NCI-H2107 treated with DMSO at 0.1 percent for 48 hours (cell line): Measurements from ENCODE around the gene LTBP2.

Experiments used
- DNase-seq: peaks from one replicate; lab custom pipeline; 2025; ENCODE audit not compliant: unreplicated experiment; lab: John Stamatoyannopoulos, UW

The LTBP2 gene

GRCh38 chr14:74493343-74494261, 118.4 kb downstream of the LTBP2 start, which contains the start of gene ISCA2:
Gene ISCA2 (plus strand): TSS chr14:74493765. CDS start chr14:74493775, 10 bp downstream.
- peak; percentile 99 for DNase-seq

GRCh38 chr14:74492776-74493342, 119.2 kb downstream of the LTBP2 start, which contains the start of gene NPC2:
Gene NPC2 (minus strand): TSS chr14:74493305. CDS start chr14:74493274, 31 bp downstream.
- DNase-seq, result no peak

- DNase-seq, result no peak
These were observed 119.9 kb downstream of the LTBP2 start for GRCh38 chr14:74491956-74492775.

DNA sequence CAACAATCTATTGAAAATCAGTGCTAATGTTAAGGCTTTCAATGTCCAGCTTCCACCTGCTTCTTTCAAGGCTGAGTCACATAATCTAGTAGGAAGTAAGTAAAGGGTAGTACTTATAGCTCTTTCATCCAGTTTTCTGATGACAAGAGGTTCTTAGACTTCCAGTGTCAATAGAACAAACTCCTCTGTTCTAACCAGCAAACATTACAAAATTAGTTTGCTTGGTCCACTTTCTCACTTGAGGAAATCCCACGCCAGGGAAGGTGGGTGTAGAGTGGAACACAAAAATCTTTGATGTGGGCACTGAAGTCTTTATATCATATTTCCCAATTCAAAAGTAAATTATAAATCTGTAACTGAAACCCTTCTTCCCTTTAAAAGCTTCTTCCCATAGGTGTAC, 121.6 kb downstream of the LTBP2 start:
- DNase-seq, result no peak

- DNase-seq, result no peak
These were observed 123.1 kb downstream of the LTBP2 start for GRCh38 chr14:74488786-74489397.

- no peak for DNase-seq
These were observed 125.9 kb downstream of the LTBP2 start for GRCh38 chr14:74486164-74486563.

DNA sequence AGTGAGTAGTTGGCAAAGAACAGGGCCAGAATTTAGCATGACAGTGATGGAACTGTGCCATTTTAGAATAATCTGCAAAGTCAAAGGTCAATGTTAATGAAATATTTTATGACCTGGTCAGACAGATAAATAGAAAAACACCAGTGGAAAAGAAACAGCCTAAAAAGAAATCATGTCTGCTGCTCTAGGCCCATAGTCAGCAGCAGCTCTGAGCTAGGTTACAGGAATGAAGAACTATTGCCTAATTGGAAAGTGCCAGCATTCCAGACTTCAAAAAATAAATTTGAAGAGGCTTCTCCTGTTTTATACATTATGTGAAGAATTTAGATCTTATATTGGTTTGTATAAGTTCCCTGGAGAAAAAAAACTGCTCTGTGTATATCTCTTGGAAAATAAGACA, 128.7 kb downstream of the LTBP2 start:
- no peak for DNase-seq

DNA sequence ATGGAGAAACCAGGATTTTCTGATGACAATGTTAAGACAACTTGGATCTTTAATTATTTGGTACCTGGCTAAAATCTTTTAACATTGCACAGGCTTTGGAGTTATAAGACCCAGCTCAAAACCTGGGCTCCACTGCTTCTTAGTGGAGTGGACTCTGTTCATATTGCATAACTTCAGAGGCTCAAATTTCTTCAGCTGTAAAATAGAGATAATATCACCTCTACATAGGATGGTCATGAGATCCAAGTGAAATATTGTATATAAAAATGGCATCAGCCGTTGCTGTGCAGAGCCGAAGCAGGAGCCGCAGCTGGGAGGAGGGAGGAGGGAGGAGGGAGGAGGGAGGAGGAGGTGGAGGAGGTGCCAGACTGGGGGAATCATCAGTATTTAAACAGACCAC, 129.5 kb downstream of the LTBP2 start:
- no peak for DNase-seq

GRCh38 chr14:74480046-74480445, 132.0 kb downstream of the LTBP2 start:
- DNase-seq, result no peak

- peak; percentile 44 for DNase-seq
These were observed 132.9 kb downstream of the LTBP2 start for GRCh38 chr14:74478996-74479635.

DNA sequence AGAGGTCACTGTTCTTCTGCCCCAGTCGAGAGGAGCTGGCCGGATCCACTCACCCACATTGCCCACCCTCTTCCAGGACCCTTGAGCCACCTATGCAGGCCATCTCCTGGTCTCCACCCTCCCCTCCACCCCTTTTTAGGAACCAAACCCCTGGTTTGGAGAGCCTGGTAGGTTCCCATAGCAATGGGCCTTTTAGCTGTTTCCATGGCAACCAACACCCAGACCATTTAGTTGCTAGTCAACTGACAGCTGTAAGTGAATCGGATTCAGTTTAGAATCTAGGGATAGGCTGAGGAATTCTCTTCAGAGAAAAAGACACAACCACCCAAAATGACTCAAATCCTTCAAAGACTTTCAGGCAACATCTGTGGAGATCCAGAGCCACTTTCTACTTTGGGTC, 135.4 kb downstream of the LTBP2 start:
- no peak for DNase-seq

GRCh38 chr14:74476107-74476506, 135.9 kb downstream of the LTBP2 start:
- no peak for DNase-seq

DNA sequence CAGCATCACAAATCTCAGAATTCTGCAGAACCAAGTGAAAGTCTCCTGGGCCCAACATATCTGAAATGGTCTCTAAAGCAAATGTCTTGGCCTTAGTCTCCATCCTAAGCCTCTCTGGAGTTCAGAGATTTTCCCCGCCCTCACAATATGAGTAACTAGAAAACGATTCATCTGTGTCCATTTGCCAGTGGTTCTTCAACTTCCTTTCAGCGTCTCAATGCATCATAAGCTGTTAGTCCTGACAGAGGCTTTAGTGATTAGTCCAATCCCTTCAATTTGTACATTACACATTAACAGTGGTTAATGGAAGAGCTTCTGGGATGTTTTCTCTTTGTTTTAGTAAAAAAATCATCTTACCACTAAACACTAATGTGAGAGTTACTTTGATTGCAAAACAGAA, 136.4 kb downstream of the LTBP2 start:
- no peak for DNase-seq

DNA sequence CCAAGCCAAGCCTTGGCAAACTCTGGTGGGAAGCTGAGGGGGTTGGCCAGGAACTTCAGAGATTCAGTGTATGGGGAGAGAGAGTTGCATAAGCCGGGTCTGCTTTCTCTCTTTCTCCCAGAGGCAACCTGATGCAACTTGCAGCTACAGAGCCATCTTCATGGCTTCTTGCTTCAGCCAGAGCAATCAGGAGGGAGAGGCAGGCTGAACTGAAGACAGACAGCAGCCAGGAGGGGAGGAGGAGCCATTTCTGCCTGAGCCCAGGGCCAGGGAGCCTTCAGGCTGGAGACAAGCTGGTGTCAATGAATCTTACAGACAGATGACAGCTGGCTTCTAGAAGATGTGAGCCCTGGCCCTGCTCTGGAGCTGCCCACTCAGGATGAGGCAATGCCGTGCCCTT, 137.7 kb downstream of the LTBP2 start:
- no peak for DNase-seq

DNA sequence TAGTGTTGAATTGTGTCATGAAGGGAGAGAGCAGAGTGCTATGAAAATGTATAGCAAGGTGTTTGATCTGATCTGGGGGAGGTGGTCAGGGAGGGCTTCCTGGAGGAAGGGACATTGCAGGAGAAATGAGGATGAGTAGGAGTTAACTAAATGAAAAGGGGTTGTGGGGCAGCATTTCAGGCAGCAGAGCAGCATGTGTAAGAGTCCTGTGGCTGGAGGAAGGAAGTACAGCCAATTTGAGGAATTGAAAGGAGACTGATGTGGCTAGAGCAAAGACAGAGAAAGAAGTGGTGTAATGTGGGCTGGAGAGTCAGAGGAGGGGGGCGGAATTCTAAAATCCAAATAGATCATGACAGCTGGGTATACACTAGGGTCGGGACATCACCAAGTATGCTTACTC, 139.4 kb downstream of the LTBP2 start:
- DNase-seq, result no peak

GRCh38 chr14:74469548-74470518, 142.2 kb downstream of the LTBP2 start:
- DNase-seq, result no peak

DNA sequence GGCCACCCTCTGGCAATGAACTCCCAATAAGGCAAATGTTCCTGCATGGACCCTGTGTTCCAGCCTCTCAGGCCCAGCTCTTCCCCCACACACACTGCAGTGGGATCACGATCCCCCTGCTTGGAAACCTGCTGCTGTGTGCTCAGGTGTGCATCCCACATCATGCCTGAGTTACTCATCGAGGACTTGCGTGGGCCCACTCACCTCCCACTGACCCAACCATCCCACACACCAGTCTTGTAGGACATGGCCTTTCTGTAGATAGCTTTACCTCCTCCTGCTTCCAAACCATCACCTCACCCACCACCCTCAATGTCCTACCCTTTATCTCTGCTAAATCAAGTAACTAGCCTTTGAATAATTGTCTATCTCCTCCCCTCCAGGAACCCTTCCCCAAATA, 143.5 kb downstream of the LTBP2 start:
- DNase-seq, result no peak

DNA sequence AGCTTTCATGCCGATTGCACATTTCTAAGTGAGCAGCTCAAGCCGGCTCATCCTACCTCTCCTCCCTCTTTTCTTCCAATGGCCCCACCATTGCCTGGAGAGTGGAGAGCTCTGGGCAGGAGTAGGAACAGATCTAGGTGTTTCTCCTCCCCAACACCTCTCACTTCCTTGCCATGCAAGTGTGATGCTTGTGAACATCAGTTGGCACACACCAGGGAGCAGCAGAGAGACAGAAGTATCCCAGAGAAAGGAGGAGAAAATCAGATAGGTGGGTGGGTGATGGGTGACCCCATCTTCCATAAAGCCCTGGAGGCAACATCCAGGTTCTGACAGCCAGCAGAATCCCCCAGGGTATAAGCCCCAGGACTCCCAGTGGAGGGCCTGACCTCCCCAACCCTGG, 146.7 kb downstream of the LTBP2 start:
- DNase-seq, result no peak

DNA sequence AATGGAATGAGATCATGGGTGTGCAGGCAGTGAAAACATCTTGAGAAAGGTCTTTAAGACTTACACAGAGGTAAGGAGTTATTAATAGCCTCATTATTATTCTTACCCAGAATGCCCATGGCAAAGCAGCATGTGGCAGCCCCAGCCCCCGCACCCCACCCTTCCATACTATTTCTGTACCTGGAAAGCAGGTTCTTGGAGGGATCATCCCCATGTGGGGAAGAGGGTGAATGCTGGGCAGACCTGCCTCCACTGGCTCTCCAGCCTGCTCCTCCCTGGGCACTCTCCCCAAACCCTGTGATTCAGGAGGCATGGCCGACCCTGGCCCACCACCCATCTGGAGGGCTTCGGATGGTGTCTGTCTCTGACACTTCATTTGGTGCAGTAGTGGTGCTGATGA, 147.3 kb downstream of the LTBP2 start:
- DNase-seq, result no peak
